Neural cell (in vitro differentiated cells): Measurements from ENCODE around the gene APAF1.

Experiments
- CTCF ChIP-seq: fragments of 450-650 bp; IDR thresholded peaks from 2 replicates; pipeline ENCODE4 v1.5.1; 2014; ENCODE audit warnings: antibody characterized with exemption, mild to moderate bottlenecking, moderate library complexity; ENCODE audit not compliant: poor library complexity, severe bottlenecking
- EP300 ChIP-seq: fragments of 450-650 bp; conservative IDR thresholded peaks from 2 replicates; pipeline ENCODE4 v1.6.1; 2014; ENCODE audit warnings: antibody characterized with exemption, mild to moderate bottlenecking, moderate library complexity; ENCODE audit not compliant: poor library complexity, severe bottlenecking
- EZH2 ChIP-seq: fragments of 200-600, 300-800 bp; shearing (Covaris generic), sonication (generic); IDR thresholded peaks from 2 replicates; pipeline ENCODE4 v1.6.1; 2014; ENCODE audit warnings: antibody characterized with exemption, low read length, borderline replicate concordance, mild to moderate bottlenecking; ENCODE audit not compliant: insufficient read depth, poor library complexity, severe bottlenecking
- POLR2AphosphoS5 ChIP-seq: IDR thresholded peaks from 2 replicates; pipeline ENCODE4 v1.6.1; 2012
- RAD21 ChIP-seq: fragments of 450-650 bp; conservative IDR thresholded peaks from 2 replicates; pipeline ENCODE4 v1.6.1; 2014; ENCODE audit warnings: antibody characterized with exemption, mild to moderate bottlenecking, moderate library complexity
- TAF1 ChIP-seq: IDR thresholded peaks from 2 replicates; pipeline ENCODE4 v1.6.1; 2012; ENCODE audit warnings: low read depth
- TF ChIP-seq, protein P1 (sequence below): IDR thresholded peaks from 2 replicates; pipeline ENCODE4 v1.6.1; 2012; ENCODE audit warnings: borderline replicate concordance

DNA sequence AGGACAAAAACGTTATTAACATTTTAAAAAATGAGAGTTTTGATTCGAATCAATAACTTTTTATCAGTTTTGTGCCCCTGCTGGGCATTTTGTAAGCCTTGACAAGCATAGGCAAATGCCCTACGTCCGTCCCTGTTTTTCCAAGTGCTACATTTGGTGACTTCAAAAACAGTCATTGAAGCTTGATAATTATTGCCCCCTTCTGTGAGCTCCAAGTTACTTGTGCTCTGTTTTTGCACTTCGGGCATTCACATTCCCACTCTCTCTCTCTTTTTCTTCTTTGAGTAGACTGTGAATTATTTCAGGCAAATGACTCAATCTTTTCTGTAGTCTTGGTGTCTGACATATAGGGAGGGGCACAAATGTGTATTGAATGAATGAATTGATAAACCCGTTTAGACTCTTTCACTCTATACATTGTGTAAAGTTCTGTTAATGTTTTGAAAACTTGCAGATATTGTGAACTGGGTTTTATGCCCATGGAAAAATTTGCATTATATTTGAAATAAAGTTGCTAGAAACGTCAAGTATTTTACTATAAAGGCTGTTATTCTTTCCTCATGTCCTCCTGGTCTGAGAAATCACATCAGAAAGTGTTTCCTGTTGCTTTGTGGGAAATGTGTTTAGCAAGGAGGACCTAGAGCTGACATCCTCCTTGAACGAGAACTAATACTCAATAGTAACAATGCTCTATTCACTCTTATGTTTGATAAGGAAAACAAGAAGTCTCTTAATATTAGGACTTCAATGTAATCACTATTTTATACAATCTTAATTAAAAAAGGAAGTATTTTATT lies 1.4 kb downstream of the APAF1 start:
- TF ChIP-seq EZH2 (no peak), CTCF (no peak), TAF1 (no peak), POLR2AphosphoS5 (no peak), RAD21 (no peak), EP300 (no peak)
- TF ChIP-seq, protein P1, sequence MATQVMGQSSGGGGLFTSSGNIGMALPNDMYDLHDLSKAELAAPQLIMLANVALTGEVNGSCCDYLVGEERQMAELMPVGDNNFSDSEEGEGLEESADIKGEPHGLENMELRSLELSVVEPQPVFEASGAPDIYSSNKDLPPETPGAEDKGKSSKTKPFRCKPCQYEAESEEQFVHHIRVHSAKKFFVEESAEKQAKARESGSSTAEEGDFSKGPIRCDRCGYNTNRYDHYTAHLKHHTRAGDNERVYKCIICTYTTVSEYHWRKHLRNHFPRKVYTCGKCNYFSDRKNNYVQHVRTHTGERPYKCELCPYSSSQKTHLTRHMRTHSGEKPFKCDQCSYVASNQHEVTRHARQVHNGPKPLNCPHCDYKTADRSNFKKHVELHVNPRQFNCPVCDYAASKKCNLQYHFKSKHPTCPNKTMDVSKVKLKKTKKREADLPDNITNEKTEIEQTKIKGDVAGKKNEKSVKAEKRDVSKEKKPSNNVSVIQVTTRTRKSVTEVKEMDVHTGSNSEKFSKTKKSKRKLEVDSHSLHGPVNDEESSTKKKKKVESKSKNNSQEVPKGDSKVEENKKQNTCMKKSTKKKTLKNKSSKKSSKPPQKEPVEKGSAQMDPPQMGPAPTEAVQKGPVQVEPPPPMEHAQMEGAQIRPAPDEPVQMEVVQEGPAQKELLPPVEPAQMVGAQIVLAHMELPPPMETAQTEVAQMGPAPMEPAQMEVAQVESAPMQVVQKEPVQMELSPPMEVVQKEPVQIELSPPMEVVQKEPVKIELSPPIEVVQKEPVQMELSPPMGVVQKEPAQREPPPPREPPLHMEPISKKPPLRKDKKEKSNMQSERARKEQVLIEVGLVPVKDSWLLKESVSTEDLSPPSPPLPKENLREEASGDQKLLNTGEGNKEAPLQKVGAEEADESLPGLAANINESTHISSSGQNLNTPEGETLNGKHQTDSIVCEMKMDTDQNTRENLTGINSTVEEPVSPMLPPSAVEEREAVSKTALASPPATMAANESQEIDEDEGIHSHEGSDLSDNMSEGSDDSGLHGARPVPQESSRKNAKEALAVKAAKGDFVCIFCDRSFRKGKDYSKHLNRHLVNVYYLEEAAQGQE = no peak
